OCI-LY1 (cell line): ENCODE measurements around the gene BLOC1S1.
"Not testable (repeated sequence)": the region's sequence is repeated elsewhere in the genome, so short reads cannot be mapped to it uniquely, and the experiment has no call there.

Source experiments
- EZH2 ChIP-seq: fragments of 200-600 bp; sonication (generic), shearing (Covaris generic); IDR thresholded peaks from 2 replicates; pipeline ENCODE4 v1.8.0; 2017; ENCODE audit warnings: borderline replicate concordance, mixed run types, mild to moderate bottlenecking, antibody characterized with exemption, low read length, moderate library complexity, mixed read lengths
- TF ChIP-seq, protein P1 (sequence below): fragments of 200-600 bp; sonication (generic), shearing (Covaris generic); IDR thresholded peaks from 2 replicates; pipeline ENCODE4 v1.5.1; 2017; ENCODE audit warnings: mild to moderate bottlenecking, antibody characterized with exemption, low read length, moderate library complexity, mixed read lengths

DNA sequence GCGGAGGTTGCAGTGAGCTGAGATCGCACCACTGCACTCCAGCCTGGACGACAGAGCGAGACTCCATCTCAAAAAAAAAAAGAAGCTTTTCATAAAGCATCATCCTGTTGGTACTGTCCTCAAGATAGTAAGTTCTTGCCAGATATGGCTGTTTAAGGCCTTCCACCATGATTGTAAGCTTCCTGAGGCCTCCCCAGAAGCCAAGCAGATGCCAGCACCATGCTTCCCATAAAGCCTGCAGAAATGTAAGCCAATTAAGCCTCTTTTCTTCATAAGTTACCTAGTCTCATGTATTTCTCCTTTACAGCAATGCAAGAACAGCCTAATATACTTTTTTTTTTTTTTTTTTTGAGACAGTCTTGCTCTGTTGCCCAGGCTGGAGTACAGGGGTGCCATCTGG lies 42.7 kb downstream of the BLOC1S1 start:
- TF ChIP-seq, protein P1, sequence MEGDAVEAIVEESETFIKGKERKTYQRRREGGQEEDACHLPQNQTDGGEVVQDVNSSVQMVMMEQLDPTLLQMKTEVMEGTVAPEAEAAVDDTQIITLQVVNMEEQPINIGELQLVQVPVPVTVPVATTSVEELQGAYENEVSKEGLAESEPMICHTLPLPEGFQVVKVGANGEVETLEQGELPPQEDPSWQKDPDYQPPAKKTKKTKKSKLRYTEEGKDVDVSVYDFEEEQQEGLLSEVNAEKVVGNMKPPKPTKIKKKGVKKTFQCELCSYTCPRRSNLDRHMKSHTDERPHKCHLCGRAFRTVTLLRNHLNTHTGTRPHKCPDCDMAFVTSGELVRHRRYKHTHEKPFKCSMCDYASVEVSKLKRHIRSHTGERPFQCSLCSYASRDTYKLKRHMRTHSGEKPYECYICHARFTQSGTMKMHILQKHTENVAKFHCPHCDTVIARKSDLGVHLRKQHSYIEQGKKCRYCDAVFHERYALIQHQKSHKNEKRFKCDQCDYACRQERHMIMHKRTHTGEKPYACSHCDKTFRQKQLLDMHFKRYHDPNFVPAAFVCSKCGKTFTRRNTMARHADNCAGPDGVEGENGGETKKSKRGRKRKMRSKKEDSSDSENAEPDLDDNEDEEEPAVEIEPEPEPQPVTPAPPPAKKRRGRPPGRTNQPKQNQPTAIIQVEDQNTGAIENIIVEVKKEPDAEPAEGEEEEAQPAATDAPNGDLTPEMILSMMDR: not testable (repeated sequence)
- TF ChIP-seq EZH2: not testable (repeated sequence)
